Fibroblast of villous mesenchyme (primary cell): ENCODE data around the gene FREM1. TPM values are rescaled to one million over a fixed set of nuclear protein-coding genes. Genes with fewer than 3 reads are reported as not detected.

ENCODE experiments used
- DNase-seq: peaks from one replicate; pipeline ENCODE4 v3.0.0-alpha.2; 2010; ENCODE audit warnings: low read depth
- H3K4me3 ChIP-seq: 2 replicates; pipeline ENCODE4 v1.5.1; 2011; ENCODE audit warnings: low read depth, mild to moderate bottlenecking, low read length
- CTCF ChIP-seq: IDR thresholded peaks from 2 replicates; pipeline ENCODE4 v1.5.1; 2012; ENCODE audit warnings: low read depth, mild to moderate bottlenecking, low read length; ENCODE audit not compliant: insufficient read depth
- total RNA-seq: library from RNA; depleted of rRNA; stranded (reverse); fragments of >200 nt; gene quantifications from 2 replicates; pipeline ENCODE4 v1.2.3, GENCODE V29; 2012

FREM1 gene
- total RNA-seq, 1 donor, result 0.86 TPM

GRCh38 chr9:14909601-14909960 is 647 bp downstream of the FREM1 start:
- H3K4me3 ChIP-seq, result no peak overlapping the region
- TF ChIP-seq CTCF, result no peak
- no peak for DNase-seq

- no peak for DNase-seq
- TF ChIP-seq CTCF, result no peak
- H3K4me3 ChIP-seq, result no peak overlapping the region
Measured at GRCh38 chr9:14909181-14909580, 1.0 kb downstream of the FREM1 start.

GRCh38 chr9:14908295-14909180 is 1.7 kb downstream of the FREM1 start:
- no peak for TF ChIP-seq CTCF
- DNase-seq, result no peak
- no peak overlapping the region for H3K4me3 ChIP-seq

GRCh38 chr9:14907696-14908095 is 2.5 kb downstream of the FREM1 start:
- no peak for TF ChIP-seq CTCF
- no peak for DNase-seq

GRCh38 chr9:14907360-14907685 is 2.9 kb downstream of the FREM1 start:
- DNase-seq, result no peak
- no peak for TF ChIP-seq CTCF
- H3K4me3 ChIP-seq, result no peak overlapping the region

More at GRCh38 chr9:14907696-14908095, 2.5 kb downstream of the FREM1 start:
- no peak overlapping the region for H3K4me3 ChIP-seq

- TF ChIP-seq CTCF, result no peak
- no peak overlapping the region for H3K4me3 ChIP-seq
- DNase-seq, result no peak
Measured at GRCh38 chr9:14906644-14907359, 3.4 kb downstream of the FREM1 start.
